HEK293T (cell line): ENCODE measurements around the gene NOL4L.

Experiments used
- CTCF ChIA-PET: fragments of 350-600 bp; formaldehyde crosslinking; extraction: SDS; loops from one replicate; lab custom pipeline; 2021; ENCODE audit warnings: antibody characterized with exemption, inconsistent platforms; lab: Yijun Ruan, JAX
- POLR2A ChIA-PET: fragments of 350-600 bp; formaldehyde crosslinking; extraction: SDS; loops from one replicate; lab custom pipeline; 2020; ENCODE audit warnings: antibody characterized with exemption, inconsistent platforms; lab: Yijun Ruan, JAX
- DNase-seq: peaks from one replicate; pipeline ENCODE4 v3.0.0; 2012; ENCODE audit warnings: mixed read lengths; ENCODE audit errors: extremely low spot score
- ARNT ChIP-seq: fragments of 450-650 bp; IDR thresholded peaks from 2 replicates; pipeline ENCODE4 v1.6.1; 2017; ENCODE audit warnings: mild to moderate bottlenecking
- BHLHE40 ChIP-seq: fragments of 450-650 bp; IDR thresholded peaks from 2 replicates; pipeline ENCODE4 v1.6.1; 2016; ENCODE audit warnings: mild to moderate bottlenecking, moderate library complexity, borderline replicate concordance
- CTBP1 ChIP-seq: fragments of 450-650 bp; IDR thresholded peaks from 2 replicates; pipeline ENCODE4 v1.6.1; 2016; ENCODE audit warnings: borderline replicate concordance
- ELF4 ChIP-seq: fragments of 450-650 bp; IDR thresholded peaks from 2 replicates; pipeline ENCODE4 v1.6.1; 2017; ENCODE audit warnings: antibody characterized with exemption
- FOXA1 ChIP-seq: fragments of 450-650 bp; IDR thresholded peaks from 2 replicates; pipeline ENCODE4 v1.6.1; 2016; ENCODE audit warnings: mild to moderate bottlenecking
- FOXK2 ChIP-seq: fragments of 450-650 bp; IDR thresholded peaks from 2 replicates; pipeline ENCODE4 v1.6.1; 2016; ENCODE audit warnings: mild to moderate bottlenecking
- FOXM1 ChIP-seq: fragments of 450-650 bp; IDR thresholded peaks from 2 replicates; pipeline ENCODE4 v1.6.1; 2017; ENCODE audit warnings: mild to moderate bottlenecking, borderline replicate concordance
- HDGF ChIP-seq: fragments of 450-650 bp; IDR thresholded peaks from 2 replicates; pipeline ENCODE4 v1.6.1; 2017; ENCODE audit warnings: antibody characterized with exemption, borderline replicate concordance
- L3MBTL2 ChIP-seq: fragments of 450-650 bp; conservative IDR thresholded peaks from 2 replicates; pipeline ENCODE4 v1.6.1; 2016; ENCODE audit warnings: mild to moderate bottlenecking
- LEF1 ChIP-seq: fragments of 450-650 bp; IDR thresholded peaks from 2 replicates; pipeline ENCODE4 v1.6.1; 2017; ENCODE audit warnings: mild to moderate bottlenecking, borderline replicate concordance
- NFRKB ChIP-seq: fragments of 450-650 bp; IDR thresholded peaks from 2 replicates; pipeline ENCODE4 v1.6.1; 2016; ENCODE audit warnings: mild to moderate bottlenecking, moderate library complexity
- SP1 ChIP-seq: fragments of 450-650 bp; IDR thresholded peaks from 2 replicates; pipeline ENCODE4 v1.6.1; 2017
- SUZ12 ChIP-seq: fragments of 450-650 bp; IDR thresholded peaks from 2 replicates; pipeline ENCODE4 v1.6.1; 2016; ENCODE audit warnings: mild to moderate bottlenecking
- TARDBP ChIP-seq: fragments of 450-650 bp; IDR thresholded peaks from 2 replicates; pipeline ENCODE4 v1.6.1; 2016
- ZNF384 ChIP-seq: fragments of 450-650 bp; IDR thresholded peaks from 2 replicates; pipeline ENCODE4 v1.6.1; 2016
- TF ChIP-seq, protein P1 (sequence below): fragments of 450-650 bp; IDR thresholded peaks from 2 replicates; pipeline ENCODE4 v1.6.1; 2016

Gene NOL4L

GRCh38 chr20:32462900-32463641 lies 122.1 kb downstream of the NOL4L start:
- CTCF ChIA-PET: no interaction called here
- DNase-seq: no peak
- POLR2A ChIA-PET: no interaction called here
- TF ChIP-seq, protein P1, sequence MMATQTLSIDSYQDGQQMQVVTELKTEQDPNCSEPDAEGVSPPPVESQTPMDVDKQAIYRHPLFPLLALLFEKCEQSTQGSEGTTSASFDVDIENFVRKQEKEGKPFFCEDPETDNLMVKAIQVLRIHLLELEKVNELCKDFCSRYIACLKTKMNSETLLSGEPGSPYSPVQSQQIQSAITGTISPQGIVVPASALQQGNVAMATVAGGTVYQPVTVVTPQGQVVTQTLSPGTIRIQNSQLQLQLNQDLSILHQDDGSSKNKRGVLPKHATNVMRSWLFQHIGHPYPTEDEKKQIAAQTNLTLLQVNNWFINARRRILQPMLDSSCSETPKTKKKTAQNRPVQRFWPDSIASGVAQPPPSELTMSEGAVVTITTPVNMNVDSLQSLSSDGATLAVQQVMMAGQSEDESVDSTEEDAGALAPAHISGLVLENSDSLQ: no peak
- TF ChIP-seq L3MBTL2: no peak
- TF ChIP-seq ZNF384: no peak
- no peak for TF ChIP-seq FOXK2
- no peak for TF ChIP-seq LEF1
- no peak for TF ChIP-seq SP1
- no peak for TF ChIP-seq CTBP1
- TF ChIP-seq FOXA1: no peak
- TF ChIP-seq SUZ12: no peak
- no peak for TF ChIP-seq BHLHE40
- no peak for TF ChIP-seq ARNT
- no peak for TF ChIP-seq NFRKB
- TF ChIP-seq HDGF: no peak
- no peak for TF ChIP-seq FOXM1

- no peak for DNase-seq
- ChIA-PET CTCF (interaction anchor here (0.5 kb wide), 1 partner anchor 280 kb away, joined by 3 read pairs; no protein-coding TSS in a partner anchor), POLR2A (no interaction called here)
- TF ChIP-seq L3MBTL2 (no peak), FOXM1 (no peak)
Measured at GRCh38 chr20:32461836-32462600, 123.1 kb downstream of the NOL4L start.

GRCh38 chr20:32460683-32461320 lies 124.3 kb downstream of the NOL4L start:
- no peak for DNase-seq
- TF ChIP-seq L3MBTL2 (no peak), FOXA1 (no peak), NFRKB (no peak)
- ChIA-PET POLR2A (no interaction called here), CTCF (no interaction called here)

DNA sequence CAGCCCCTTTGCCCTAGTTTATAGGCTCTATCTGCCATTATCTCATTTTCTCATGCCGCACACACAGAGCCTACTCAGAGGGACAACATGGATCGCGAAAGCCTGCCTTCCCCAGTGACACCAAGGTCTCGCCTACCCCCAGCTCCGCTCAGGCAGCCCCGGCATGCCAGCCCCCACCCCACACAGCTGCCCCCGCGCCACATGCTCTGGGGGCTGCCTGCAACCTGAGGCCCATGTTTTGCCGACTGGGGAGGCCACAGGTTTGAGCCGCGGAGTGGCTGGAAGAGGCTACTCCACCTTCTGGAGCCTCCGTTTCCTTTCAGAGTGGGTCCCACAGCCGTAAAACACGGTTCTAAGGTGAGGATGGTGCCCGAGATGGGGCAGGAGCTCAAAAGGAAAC lies 124.9 kb downstream of the NOL4L start:
- no peak for DNase-seq
- no peak for TF ChIP-seq ZNF384
- TF ChIP-seq CTBP1: no peak
- TF ChIP-seq SUZ12: no peak
- no peak for TF ChIP-seq ELF4
- no peak for TF ChIP-seq FOXA1
- no peak for TF ChIP-seq ARNT
- no peak for TF ChIP-seq FOXK2
- TF ChIP-seq FOXM1: no peak
- no peak for TF ChIP-seq LEF1
- no peak for TF ChIP-seq SP1
- no peak for TF ChIP-seq BHLHE40
- TF ChIP-seq, protein P1: no peak
- TF ChIP-seq TARDBP: no peak
- no peak for TF ChIP-seq HDGF
- TF ChIP-seq L3MBTL2: no peak
- CTCF ChIA-PET: interaction anchor here (0.6 kb wide), 1 partner anchor 203 kb away, joined by 3 read pairs; no protein-coding TSS in a partner anchor
- POLR2A ChIA-PET: no interaction called here

GRCh38 chr20:32458837-32459220 lies 126.3 kb downstream of the NOL4L start:
- ChIA-PET CTCF (no interaction called here), POLR2A (interaction anchor here (1.3 kb wide), 1 partner anchor 26 kb away, joined by 3 read pairs; no protein-coding TSS in a partner anchor)
- TF ChIP-seq TARDBP: no peak
- DNase-seq: no peak

DNA sequence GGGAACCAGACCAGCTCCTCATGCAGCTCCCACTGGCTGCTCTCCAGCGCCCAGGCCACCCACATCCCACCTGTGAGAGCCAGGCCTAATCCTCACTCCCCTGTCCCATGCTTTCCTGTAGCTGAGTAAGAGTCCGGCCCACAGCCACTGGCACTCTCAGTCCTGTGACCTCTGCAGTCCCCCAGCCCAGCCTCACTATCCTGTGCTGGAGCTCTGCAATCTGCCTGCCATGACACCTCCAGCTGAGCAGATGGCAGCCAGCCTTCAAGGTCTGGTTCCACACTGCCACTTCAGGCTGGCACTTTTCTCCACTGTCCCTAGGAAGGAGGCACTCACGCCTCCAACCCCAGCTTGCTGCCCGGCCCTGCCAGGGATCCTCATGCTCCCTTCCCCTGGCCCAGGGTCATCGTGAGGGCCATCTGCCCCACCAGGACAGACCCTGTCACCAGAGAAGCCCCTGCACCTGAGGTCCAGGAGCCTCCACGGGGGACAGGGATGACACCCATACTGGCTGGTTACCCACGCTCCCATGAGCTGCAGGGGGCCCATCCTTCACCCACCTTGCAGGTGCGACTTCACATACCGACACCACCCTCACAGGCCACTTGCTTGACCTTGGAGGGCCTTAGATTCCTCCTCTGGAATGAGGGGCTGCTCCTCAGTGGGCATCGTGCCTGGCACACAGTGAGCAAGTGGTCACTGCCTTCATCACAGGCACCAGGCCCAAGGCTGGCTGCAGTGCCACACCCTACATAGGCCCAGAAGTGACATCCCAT lies 126.9 kb downstream of the NOL4L start:
- CTCF ChIA-PET: interaction anchor here (0.6 to 1.1 kb wide), 3 partner anchors 10 to 121 kb away, joined by 3 to 4 read pairs (median 4); no protein-coding TSS in a partner anchor
- POLR2A ChIA-PET: interaction anchor here (1.3 kb wide), 1 partner anchor 26 kb away, joined by 3 read pairs; no protein-coding TSS in a partner anchor
- DNase-seq: no peak

More for the DNA sequence above, 126.9 kb downstream of the NOL4L start:
- TF ChIP-seq SP1 (no peak), LEF1 (no peak), NFRKB (no peak)
